Urothelium cell line (cell line): ENCODE results near the gene PAEP.
A peak's percentile ranks its signal among the peaks of the same experiment; 100 is the strongest.
"Not testable (repeated sequence)": the region's sequence is repeated elsewhere in the genome, so short reads cannot be mapped to it uniquely, and the experiment has no call there.

ENCODE experiments used
- DNase-seq: peaks from one replicate; pipeline ENCODE4 v3.0.0; 2011; ENCODE audit warnings: low spot score, mixed read lengths
- FAIRE-seq: peaks from 2 replicates; lab custom pipeline; 2011; peaks lifted over from hg19 to GRCh38; lab: Jason Lieb, UNC

The PAEP gene

DNA sequence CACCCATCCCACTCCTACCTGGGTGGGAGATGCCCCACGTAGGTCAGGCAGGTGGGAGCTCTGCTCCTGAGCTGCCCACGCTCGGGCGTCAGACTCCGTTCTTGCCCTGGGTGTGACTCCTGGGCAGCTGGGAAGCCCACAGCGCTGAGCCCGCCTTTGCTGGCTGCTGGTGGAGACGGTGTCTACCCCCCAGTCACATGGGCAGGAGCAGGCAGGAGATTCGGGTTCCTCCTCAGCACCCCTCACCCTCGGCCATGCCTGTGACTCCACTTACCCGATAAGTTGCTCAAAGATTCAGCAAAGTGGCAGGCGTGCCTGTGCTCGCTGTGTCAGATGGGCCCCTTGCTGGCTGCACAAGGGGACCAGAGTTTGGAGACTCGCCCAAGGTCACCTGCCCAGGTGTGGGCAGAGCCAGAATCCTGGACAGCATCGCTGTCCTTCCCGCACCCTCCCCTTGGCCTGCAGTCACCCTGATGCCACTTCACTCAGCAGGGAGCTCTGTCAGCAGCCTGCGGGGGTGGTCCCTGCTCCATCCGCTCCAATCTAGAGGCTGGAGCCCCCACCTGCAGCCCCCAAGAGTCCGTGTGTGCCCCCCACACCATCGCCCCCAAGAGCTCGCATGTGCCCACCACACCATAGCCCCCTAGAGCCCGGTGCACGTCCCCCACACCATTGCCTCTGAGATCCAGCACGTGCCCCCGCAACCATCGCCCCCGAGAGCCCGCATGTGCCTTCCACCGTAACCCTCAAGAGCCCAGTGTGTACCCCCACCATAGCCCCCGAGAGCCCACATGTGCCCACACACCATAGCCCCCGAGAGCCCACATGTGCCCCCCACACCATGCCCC, 36.1 kb upstream of the PAEP start:
- DNase-seq: no peak
- FAIRE-seq: no peak

GRCh38 chr9:135526089-135526729, 35.3 kb upstream of the PAEP start:
- DNase-seq: no peak
- no peak for FAIRE-seq

- FAIRE-seq: no peak
- DNase-seq: no peak
These were observed 34.6 kb upstream of the PAEP start for GRCh38 chr9:135526730-135527571.

- FAIRE-seq: not testable (repeated sequence)
These were observed 32.6 kb upstream of the PAEP start for GRCh38 chr9:135528842-135529435.

GRCh38 chr9:135530146-135530545, 31.4 kb upstream of the PAEP start:
- DNase-seq (no peak), FAIRE-seq (no peak)

More at GRCh38 chr9:135528842-135529435, 32.6 kb upstream of the PAEP start:
- DNase-seq: not testable (repeated sequence)

DNA sequence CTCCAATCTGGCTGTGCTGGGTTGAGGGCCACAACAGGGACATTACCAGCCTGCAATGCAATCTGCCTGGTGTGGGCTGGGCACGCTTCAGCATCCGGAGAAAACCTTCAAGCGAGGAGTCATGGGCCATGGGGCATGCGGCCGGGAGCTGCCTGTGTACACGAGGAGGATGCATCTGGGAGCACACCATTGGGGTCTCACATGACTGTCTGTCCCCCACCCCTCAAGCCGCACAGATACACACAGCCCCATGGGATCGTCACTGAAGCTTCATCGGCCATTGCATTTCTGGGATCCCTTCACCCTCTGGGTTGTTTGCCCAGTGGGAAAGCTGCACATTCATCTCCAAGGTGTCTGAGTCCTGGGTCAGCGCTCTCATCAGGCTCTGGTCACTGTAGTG, 30.5 kb upstream of the PAEP start:
- no peak for FAIRE-seq
- no peak for DNase-seq

- DNase-seq (no peak), FAIRE-seq (no peak)
These were observed 28.4 kb upstream of the PAEP start for GRCh38 chr9:135533113-135533512.

DNA sequence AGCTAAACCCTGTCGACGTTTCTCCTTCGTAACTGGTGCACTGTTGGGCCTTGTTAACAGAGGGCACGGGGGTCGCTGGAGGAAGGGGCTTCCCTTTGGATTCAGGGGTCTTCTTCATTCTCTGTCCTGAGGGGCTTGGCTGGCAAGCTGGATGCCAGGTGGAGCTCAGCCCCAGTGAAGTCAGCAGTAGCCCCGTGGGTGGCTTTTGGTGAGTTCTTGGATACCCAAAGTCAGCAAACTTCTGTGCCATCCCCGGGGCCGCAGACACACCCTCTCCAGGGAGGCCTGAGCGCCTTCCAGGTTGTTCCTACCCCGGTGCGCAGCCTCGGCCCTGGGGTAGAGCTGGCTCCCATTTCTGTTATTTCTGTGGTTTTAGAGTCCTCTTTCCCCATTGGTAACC, 27.9 kb upstream of the PAEP start:
- DNase-seq (no peak), FAIRE-seq (no peak)

GRCh38 chr9:135534192-135534711, 27.3 kb upstream of the PAEP start:
- DNase-seq, FAIRE-seq: not testable (repeated sequence)

GRCh38 chr9:135534826-135535225, 26.7 kb upstream of the PAEP start:
- FAIRE-seq: not testable (repeated sequence)

GRCh38 chr9:135535631-135536030, 25.9 kb upstream of the PAEP start:
- FAIRE-seq, DNase-seq: not testable (repeated sequence)

More at GRCh38 chr9:135534826-135535225, 26.7 kb upstream of the PAEP start:
- not testable (repeated sequence) for DNase-seq

DNA sequence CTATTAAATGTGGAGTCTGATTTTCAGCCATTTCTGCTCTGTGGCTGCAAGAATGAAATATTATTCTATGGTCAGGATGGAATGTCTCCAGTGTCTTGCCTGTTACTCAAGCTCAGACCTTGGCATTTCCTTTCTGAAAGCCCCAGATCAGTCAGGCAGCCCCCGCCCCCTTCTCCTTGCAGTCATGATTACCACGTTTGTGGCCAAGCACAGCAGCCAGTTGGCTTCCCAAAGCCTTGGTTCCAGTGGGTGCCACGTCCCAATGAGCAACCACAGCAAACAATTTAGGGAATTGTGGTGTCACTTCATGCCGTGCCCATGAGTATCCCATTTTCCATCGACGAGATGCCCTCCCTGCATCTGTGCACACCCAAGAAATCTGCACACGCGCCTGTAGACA, 25.3 kb upstream of the PAEP start:
- FAIRE-seq (no peak), DNase-seq (no peak)

DNA sequence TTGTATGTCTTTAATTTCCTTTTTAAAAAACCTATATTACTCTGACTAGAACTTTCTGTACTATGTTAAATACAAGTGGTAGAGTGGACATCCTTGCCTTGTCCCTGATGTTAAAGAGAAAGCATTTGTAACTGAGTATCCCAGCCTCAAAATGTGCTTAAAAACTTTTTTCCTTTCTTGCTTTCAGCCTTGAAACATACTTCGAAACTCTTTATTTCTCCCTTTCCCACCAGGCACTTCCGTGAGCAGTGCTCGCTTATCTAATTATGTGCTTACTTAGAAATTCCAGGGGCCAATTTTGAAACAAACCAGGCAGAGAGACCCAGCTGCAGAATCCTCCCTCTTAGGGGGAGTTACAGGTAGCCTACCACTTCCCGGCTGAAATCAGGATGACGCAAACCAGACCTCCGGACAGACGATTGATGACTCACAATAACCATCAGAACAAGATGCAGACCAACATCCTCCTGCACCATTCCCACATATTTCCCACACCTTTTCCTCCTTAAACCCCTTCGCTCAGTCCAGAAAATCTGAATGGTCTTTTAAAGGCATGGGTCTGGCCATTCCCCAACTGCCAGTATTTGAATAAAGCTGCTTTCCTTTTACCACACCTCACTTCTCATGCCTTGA, 18.2 kb upstream of the PAEP start:
- peak; percentile 61 for DNase-seq
- not testable (repeated sequence) for FAIRE-seq

GRCh38 chr9:135544981-135545635, 16.4 kb upstream of the PAEP start:
- DNase-seq: no peak
- FAIRE-seq: no peak

- not testable (repeated sequence) for DNase-seq
- peak; percentile 95 for FAIRE-seq
These were observed 15.8 kb upstream of the PAEP start, which contains the start of gene OBP2A for GRCh38 chr9:135545646-135546176. TSS of gene OBP2A (plus strand) at chr9:135546126. CDS start at chr9:135546181, 55 bp downstream.

GRCh38 chr9:135546792-135547617, 14.6 kb upstream of the PAEP start:
- FAIRE-seq: peak; percentile 42
- not testable (repeated sequence) for DNase-seq

- no peak for FAIRE-seq
- DNase-seq: no peak
These were observed 13.5 kb upstream of the PAEP start for GRCh38 chr9:135547756-135548736.
